HEK293T (cell line): ENCODE results near the gene TEX2.
A peak's percentile ranks its signal among the peaks of the same experiment; 100 is the strongest.

Experiments used
- CTCF ChIA-PET: fragments of 350-600 bp; formaldehyde crosslinking; extraction: SDS; loops from one replicate; lab custom pipeline; 2021; ENCODE audit warnings: antibody characterized with exemption, inconsistent platforms; lab: Yijun Ruan, JAX
- POLR2A ChIA-PET: fragments of 350-600 bp; formaldehyde crosslinking; extraction: SDS; loops from one replicate; lab custom pipeline; 2020; ENCODE audit warnings: antibody characterized with exemption, inconsistent platforms; lab: Yijun Ruan, JAX
- DNase-seq: peaks from one replicate; pipeline ENCODE4 v3.0.0; 2012; ENCODE audit warnings: mixed read lengths; ENCODE audit errors: extremely low spot score
- ARNT ChIP-seq: fragments of 450-650 bp; IDR thresholded peaks from 2 replicates; pipeline ENCODE4 v1.6.1; 2017; ENCODE audit warnings: mild to moderate bottlenecking
- BHLHE40 ChIP-seq: fragments of 450-650 bp; IDR thresholded peaks from 2 replicates; pipeline ENCODE4 v1.6.1; 2016; ENCODE audit warnings: mild to moderate bottlenecking, moderate library complexity, borderline replicate concordance
- CTBP1 ChIP-seq: fragments of 450-650 bp; IDR thresholded peaks from 2 replicates; pipeline ENCODE4 v1.6.1; 2016; ENCODE audit warnings: borderline replicate concordance
- ELF4 ChIP-seq: fragments of 450-650 bp; IDR thresholded peaks from 2 replicates; pipeline ENCODE4 v1.6.1; 2017; ENCODE audit warnings: antibody characterized with exemption
- FOXA1 ChIP-seq: fragments of 450-650 bp; IDR thresholded peaks from 2 replicates; pipeline ENCODE4 v1.6.1; 2016; ENCODE audit warnings: mild to moderate bottlenecking
- FOXK2 ChIP-seq: fragments of 450-650 bp; IDR thresholded peaks from 2 replicates; pipeline ENCODE4 v1.6.1; 2016; ENCODE audit warnings: mild to moderate bottlenecking
- FOXM1 ChIP-seq: fragments of 450-650 bp; IDR thresholded peaks from 2 replicates; pipeline ENCODE4 v1.6.1; 2017; ENCODE audit warnings: mild to moderate bottlenecking, borderline replicate concordance
- HDGF ChIP-seq: fragments of 450-650 bp; IDR thresholded peaks from 2 replicates; pipeline ENCODE4 v1.6.1; 2017; ENCODE audit warnings: antibody characterized with exemption, borderline replicate concordance
- L3MBTL2 ChIP-seq: fragments of 450-650 bp; conservative IDR thresholded peaks from 2 replicates; pipeline ENCODE4 v1.6.1; 2016; ENCODE audit warnings: mild to moderate bottlenecking
- LEF1 ChIP-seq: fragments of 450-650 bp; IDR thresholded peaks from 2 replicates; pipeline ENCODE4 v1.6.1; 2017; ENCODE audit warnings: mild to moderate bottlenecking, borderline replicate concordance
- NFRKB ChIP-seq: fragments of 450-650 bp; IDR thresholded peaks from 2 replicates; pipeline ENCODE4 v1.6.1; 2016; ENCODE audit warnings: mild to moderate bottlenecking, moderate library complexity
- PKNOX1 ChIP-seq: fragments of 450-650 bp; IDR thresholded peaks from 2 replicates; pipeline ENCODE4 v1.6.1; 2016
- SP1 ChIP-seq: fragments of 450-650 bp; IDR thresholded peaks from 2 replicates; pipeline ENCODE4 v1.6.1; 2017
- SUZ12 ChIP-seq: fragments of 450-650 bp; IDR thresholded peaks from 2 replicates; pipeline ENCODE4 v1.6.1; 2016; ENCODE audit warnings: mild to moderate bottlenecking
- TARDBP ChIP-seq: fragments of 450-650 bp; IDR thresholded peaks from 2 replicates; pipeline ENCODE4 v1.6.1; 2016

TEX2 gene

GRCh38 chr17:64148017-64148631 is 114.9 kb downstream of the TEX2 start:
- DNase-seq = no peak
- CTCF ChIA-PET = interaction anchor here (0.5 kb wide), 1 partner anchor 270 kb away, joined by 4 read pairs; no protein-coding TSS in a partner anchor
- POLR2A ChIA-PET = interaction anchor here (0.7 to 1.6 kb wide), 3 partner anchors 114 to 300 kb away, joined by 3 to 5 read pairs (median 3); no protein-coding TSS in a partner anchor

DNA sequence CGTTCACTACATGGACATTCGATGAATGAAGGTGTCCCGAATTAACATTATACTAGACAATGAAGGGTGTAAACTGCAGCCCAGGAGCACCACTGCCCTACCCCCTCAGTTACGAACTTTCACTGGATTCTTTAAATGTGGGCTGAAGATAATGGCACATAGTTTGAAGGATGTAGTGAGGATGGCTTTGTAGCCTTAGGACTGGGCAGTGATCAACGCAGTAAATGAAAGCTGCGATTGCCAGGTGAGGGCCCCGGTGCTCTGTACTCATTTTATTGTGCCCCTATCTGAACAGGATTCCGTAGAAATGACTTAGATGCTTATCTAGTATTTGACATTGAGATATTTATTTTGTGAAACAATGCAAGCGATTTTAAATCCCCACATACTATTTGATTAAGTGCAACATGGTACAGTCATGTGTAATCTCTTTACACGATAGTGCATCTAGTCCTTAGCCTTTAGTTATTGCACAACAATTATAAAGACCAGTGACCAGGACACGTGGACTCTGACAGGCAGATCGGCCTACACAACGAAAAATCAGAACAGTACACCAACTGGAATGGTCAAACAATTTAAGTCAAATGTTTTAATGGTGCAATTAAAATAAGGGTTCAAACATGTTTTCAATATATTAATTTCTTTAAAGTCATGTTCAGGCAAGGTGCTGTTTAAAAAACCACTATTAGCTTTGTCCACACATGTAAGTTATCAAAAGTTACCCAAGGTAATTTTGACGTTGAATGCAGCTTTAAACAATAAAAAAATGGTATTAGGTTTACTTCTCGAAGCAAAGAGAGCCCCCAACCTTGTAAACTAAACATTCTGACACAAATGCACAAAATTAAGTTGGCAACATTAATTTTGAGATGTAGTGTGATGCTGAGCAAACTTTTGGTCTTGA is 115.7 kb downstream of the TEX2 start:
- POLR2A ChIA-PET = interaction anchor here (0.7 to 4.1 kb wide), 10 partner anchors 17 to 299 kb away, joined by 3 to 36 read pairs (median 15); partner anchors contain the start of genes ERN1 and TEX2
- TF ChIP-seq HDGF (no peak), PKNOX1 (0 out of 2 replicates have a peak, but pooled peaks have one; percentile 13)
- CTCF ChIA-PET = no interaction called here
- DNase-seq = no peak

More at GRCh38 chr17:64148017-64148631, 114.9 kb downstream of the TEX2 start:
- TF ChIP-seq FOXA1 (no peak), CTBP1 (no peak)

DNA sequence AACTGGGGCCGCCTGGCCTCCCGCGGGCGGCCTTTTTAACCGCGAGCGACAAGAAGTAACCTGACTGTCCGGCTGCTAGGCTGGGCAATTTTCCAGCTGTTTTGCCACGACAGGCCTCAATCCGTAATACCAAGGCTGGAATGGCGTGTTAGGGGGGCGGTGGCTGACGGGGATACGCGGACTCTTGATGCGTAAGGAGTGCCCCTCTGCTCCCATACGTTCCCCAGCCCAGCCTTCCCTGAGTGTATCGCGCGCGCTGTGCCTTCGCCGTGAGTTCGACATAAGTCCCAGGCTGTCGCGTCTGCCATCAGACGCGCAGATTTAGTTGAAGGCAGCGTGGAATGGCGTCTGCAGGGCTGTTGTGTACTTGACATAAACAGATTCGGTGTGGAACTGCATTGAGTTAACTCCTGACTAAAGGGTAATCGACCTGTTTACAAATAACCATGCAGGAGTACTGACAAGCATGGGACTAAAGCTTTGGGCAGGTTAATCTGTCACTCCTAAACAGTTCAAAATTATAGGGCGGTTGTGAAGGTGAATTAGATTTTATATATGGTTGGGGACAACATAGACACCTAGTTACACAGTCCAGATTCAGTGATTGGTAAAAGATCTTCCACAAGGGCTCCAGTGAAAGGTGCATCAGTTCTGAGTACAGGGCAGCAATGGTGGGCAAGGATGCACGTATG is 116.5 kb downstream of the TEX2 start:
- CTCF ChIA-PET = interaction anchor here (1.5 to 3.0 kb wide), 4 partner anchors 13 to 121 kb away, joined by 3 to 11 read pairs (median 8); no protein-coding TSS in a partner anchor

GRCh38 chr17:64145751-64146417 is 117.2 kb downstream of the TEX2 start:
- ChIA-PET POLR2A (interaction anchor here (0.6 to 4.1 kb wide), 62 partner anchors 9 to 516 kb away, joined by 3 to 51 read pairs (median 5); partner anchors contain the start of genes ERN1, SMURF2 and TEX2), CTCF (interaction anchor here (1.1 to 3.0 kb wide), 5 partner anchors 10 to 120 kb away, joined by 3 to 11 read pairs (median 8); no protein-coding TSS in a partner anchor)
- TF ChIP-seq LEF1 (peak; percentile 78; the same call in 1 of the 2 replicates), ELF4 (peak; percentile 93), SUZ12 (no peak), L3MBTL2 (peak; percentile 84; the same call in 1 of the 2 replicates), FOXK2 (no peak), CTBP1 (0 out of 2 replicates have a peak, but pooled peaks have one; percentile 20), FOXM1 (no peak; the same call in 1 of the 2 replicates), ARNT (no peak; the same call in 1 of the 2 replicates), PKNOX1 (peak; percentile 83)

More for the DNA sequence above, 116.5 kb downstream of the TEX2 start:
- no peak for DNase-seq
- POLR2A ChIA-PET = interaction anchor here (0.7 to 4.1 kb wide), 52 partner anchors 11 to 274 kb away, joined by 3 to 51 read pairs (median 6); partner anchors contain the start of genes ERN1 and TEX2
- TF ChIP-seq TARDBP (no peak), L3MBTL2 (peak; percentile 4; the same call in 1 of the 2 replicates)

GRCh38 chr17:64145375-64145750 is 117.7 kb downstream of the TEX2 start:
- no peak for DNase-seq
- POLR2A ChIA-PET = interaction anchor here (0.6 to 4.1 kb wide), 57 partner anchors 8 to 516 kb away, joined by 3 to 51 read pairs (median 5); partner anchors contain the start of genes ERN1, SMURF2 and TEX2
- TF ChIP-seq HDGF = 0 out of 2 replicates have a peak, but pooled peaks have one; percentile 34
- no peak for TF ChIP-seq TARDBP
- TF ChIP-seq ARNT = no peak
- TF ChIP-seq FOXA1 = no peak
- TF ChIP-seq FOXM1 = no peak
- no peak for TF ChIP-seq SUZ12
- no peak for TF ChIP-seq CTBP1
- no peak for TF ChIP-seq L3MBTL2
- no peak for TF ChIP-seq NFRKB
- CTCF ChIA-PET = interaction anchor here (1.1 to 3.0 kb wide), 5 partner anchors 10 to 120 kb away, joined by 3 to 11 read pairs (median 8); no protein-coding TSS in a partner anchor

More at GRCh38 chr17:64145751-64146417, 117.2 kb downstream of the TEX2 start:
- peak; percentile 95 for DNase-seq

DNA sequence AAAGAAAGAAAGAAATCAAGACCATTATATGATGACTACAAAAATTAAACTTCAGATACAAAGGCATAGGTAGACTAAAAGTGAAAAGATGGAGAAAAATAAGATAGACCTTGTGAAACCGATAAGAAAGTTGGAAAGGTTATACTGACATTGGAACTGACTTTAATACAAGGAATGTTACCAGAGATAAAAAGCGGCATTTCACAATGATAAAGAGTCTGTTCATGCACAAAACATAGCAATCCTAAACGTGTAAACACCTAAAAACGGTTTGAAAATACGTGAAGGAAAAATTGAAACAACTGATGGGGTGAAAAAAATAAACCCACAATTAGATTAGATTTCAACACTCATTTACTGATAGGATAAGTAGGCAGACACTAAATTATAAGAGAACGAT is 123.5 kb downstream of the TEX2 start:
- no peak for TF ChIP-seq NFRKB
- TF ChIP-seq PKNOX1 = no peak
- no peak for TF ChIP-seq L3MBTL2
- TF ChIP-seq FOXK2 = no peak
- TF ChIP-seq LEF1 = no peak
- TF ChIP-seq BHLHE40 = no peak
- TF ChIP-seq FOXM1 = no peak
- TF ChIP-seq SUZ12 = no peak
- TF ChIP-seq TARDBP = no peak
- TF ChIP-seq HDGF = no peak
- TF ChIP-seq ARNT = no peak
- no peak for TF ChIP-seq SP1
- ChIA-PET CTCF (no interaction called here), POLR2A (no interaction called here)
- DNase-seq = no peak
